CD14-positive monocyte (primary cell): ENCODE measurements around the gene CEP128. TPM values are rescaled to one million over a fixed set of nuclear protein-coding genes. Genes with fewer than 3 reads are reported as not detected.

ENCODE experiments used
- DNase-seq, 3 donors: peaks; one replicate each; pipeline ENCODE4 v3.0.0-alpha.2; 2011 to 2022
- H2AFZ ChIP-seq: 2 replicates; pipeline ENCODE4 v1.6.0; 2012; ENCODE audit warnings: mild to moderate bottlenecking, low read depth, low read length, inconsistent platforms; ENCODE audit not compliant: insufficient read depth, poor library complexity, severe bottlenecking
- H3K27ac ChIP-seq, 2 donors: 1 replicate in 1 of 2; 2 replicates in 1 of 2; pipeline ENCODE4 v1.5.1; 2012 to 2013; ENCODE audit warnings: low read length in 2 of 2, control low read depth in 1 of 2, inconsistent platforms in 1 of 2, low read depth in 1 of 2, mild to moderate bottlenecking in 1 of 2
- H3K27me3 ChIP-seq, 2 donors: one replicate each; pipeline versions ENCODE4 v1.6.0 to v1.6.1; 2011 to 2013; ENCODE audit warnings: low read length in 2 of 2; ENCODE audit not compliant: control insufficient read depth in 2 of 2, insufficient read depth in 2 of 2
- H3K36me3 ChIP-seq, 2 donors: replicated peaks in 1 of 2; 1 replicate in 1 of 2; 2 replicates in 1 of 2; pipeline versions ENCODE4 v1.5.1 to v1.6.1; 2012 to 2013; ENCODE audit warnings: low read length in 2 of 2, control low read depth in 1 of 2, inconsistent platforms in 1 of 2, mild to moderate bottlenecking in 1 of 2; ENCODE audit not compliant: insufficient read depth in 2 of 2, control insufficient read depth in 1 of 2
- H3K4me1 ChIP-seq, 2 donors: 1 replicate in 1 of 2; 2 replicates in 1 of 2; pipeline versions ENCODE4 v1.5.1 to v1.6.1; 2012 to 2013; ENCODE audit warnings: low read length in 2 of 2, control low read depth in 1 of 2, inconsistent platforms in 1 of 2, mild to moderate bottlenecking in 1 of 2, moderate library complexity in 1 of 2; ENCODE audit not compliant: insufficient read depth in 2 of 2, control insufficient read depth in 1 of 2
- H3K4me2 ChIP-seq: replicated peaks from 2 replicates; pipeline ENCODE3; 2012; ENCODE audit warnings: low read length, moderate library complexity, mild to moderate bottlenecking; ENCODE audit not compliant: poor library complexity, severe bottlenecking; ENCODE audit errors: extremely low read depth
- H3K4me3 ChIP-seq, 3 experiments: fragments of 200-600 bp in 1 of 3; sonication (generic) in 1 of 3; replicated peaks in 1 of 3; 1 replicate in 2 of 3; 2 replicates in 1 of 3; pipeline ENCODE4 v1.5.1; 2011 to 2013; ENCODE audit warnings: low read length in 3 of 3, mild to moderate bottlenecking in 3 of 3, control low read depth in 2 of 3, low read depth in 2 of 3, inconsistent platforms in 1 of 3, moderate library complexity in 1 of 3
- H3K79me2 ChIP-seq: 2 replicates; pipeline ENCODE4 v1.6.0; 2012; ENCODE audit warnings: mild to moderate bottlenecking, control low read depth, inconsistent platforms, low read length, moderate library complexity; ENCODE audit not compliant: insufficient read depth
- H3K9ac ChIP-seq: 2 replicates; pipeline ENCODE4 v1.6.0; 2017; ENCODE audit warnings: low read length, mild to moderate bottlenecking; ENCODE audit not compliant: insufficient read depth, poor library complexity, severe bottlenecking
- H3K9me3 ChIP-seq, 2 donors: replicated peaks in 1 of 2; 1 replicate in 1 of 2; 2 replicates in 1 of 2; pipeline versions ENCODE4 v1.5.1 to v1.6.1; 2012 to 2013; ENCODE audit warnings: low read length in 2 of 2, control low read depth in 1 of 2; ENCODE audit not compliant: control insufficient read depth in 1 of 2, insufficient read depth in 1 of 2
- H4K20me1 ChIP-seq: 2 replicates; pipeline ENCODE4 v1.6.0; 2012; ENCODE audit warnings: mild to moderate bottlenecking, low read length, control low read depth, moderate library complexity; ENCODE audit not compliant: insufficient read depth
- H3K27ac Mint-ChIP-seq, 7 donors: one replicate each; pipeline ENCODE4 v1.8.0; 2020; ENCODE audit warnings: mild to moderate bottlenecking in 7 of 7, mixed read lengths in 7 of 7, moderate library complexity in 6 of 7, inconsistent platforms in 2 of 7
- H3K27me3 Mint-ChIP-seq, 3 donors: one replicate each; pipeline ENCODE4 v1.8.0; 2021 to 2022; ENCODE audit warnings: low read depth in 3 of 3, mild to moderate bottlenecking in 3 of 3, mixed read lengths in 3 of 3, moderate library complexity in 3 of 3, inconsistent platforms in 1 of 3
- H3K36me3 Mint-ChIP-seq, 2 donors: one replicate each; pipeline ENCODE4 v1.8.0; 2020; ENCODE audit warnings: mixed read lengths in 2 of 2, inconsistent platforms in 1 of 2, mild to moderate bottlenecking in 1 of 2
- H3K4me1 Mint-ChIP-seq: one replicate; pipeline ENCODE4 v1.8.0; 2020; ENCODE audit warnings: mild to moderate bottlenecking, mixed read lengths
- H3K4me3 Mint-ChIP-seq, 2 donors: one replicate each; pipeline ENCODE4 v1.8.0; 2020; ENCODE audit warnings: mild to moderate bottlenecking in 2 of 2, mixed read lengths in 2 of 2, moderate library complexity in 1 of 2
- H3K9me3 Mint-ChIP-seq, 7 donors: one replicate each; pipeline ENCODE4 v1.8.0; 2020 to 2022; ENCODE audit warnings: mixed read lengths in 7 of 7, mild to moderate bottlenecking in 6 of 7, moderate library complexity in 6 of 7, inconsistent platforms in 2 of 7
- CTCF ChIP-seq: fragments of 200-600 bp; IDR thresholded peaks from one replicate; pipeline ENCODE4 v1.8.0; 2022; ENCODE audit warnings: antibody characterized with exemption, mild to moderate bottlenecking
- WGBS: methylation state at CpG from one replicate; pipeline ENCODE4 v1.1.5; 2013; ENCODE audit warnings: missing lambda C conversion rate; ENCODE audit not compliant: insufficient coverage; 5-methylcytosine and 5-hydroxymethylcytosine counted together
- intact Hi-C, 2 donors: fragments of 100-400 bp; cut with micrococcal nuclease; formaldehyde crosslinking; loops; one replicate each; pipeline versions ENCODE4 v1.15.0 to v1.15.1; 2023
- polyA plus RNA-seq, 3 donors: library from polyadenylated mRNA; depleted of rRNA in 1 of 3; unstranded in 2 of 3; stranded (reverse) in 1 of 3; fragments of 300-500 nt in 2 of 3; fragments of >200 nt in 1 of 3; fragmentation: Illumina TruSeq in 2 of 3; gene quantifications; 1 replicate in 2 of 3; 2 replicates in 1 of 3; pipeline ENCODE4 v1.2.3, GENCODE V29; 2012 to 2021

The CEP128 gene
- polyA plus RNA-seq, 3 donors = 0.41 to 0.88 (median 0.62) TPM

- no peak overlapping the region for H2AFZ ChIP-seq
- intact Hi-C loops = no loop called here
- Mint-ChIP-seq H3K27me3 (no peaks in the 10 kb centered on the region), H3K27ac (no peak overlapping the region), H3K4me1 (no peaks in the 10 kb centered on the region), H3K4me3 (no peak overlapping the region), H3K36me3 (peaks cover 0 to 6% of the 10 kb centered on the region in 2 donors), H3K9me3 (peaks cover 6 to 14% (median 9%) of the 10 kb centered on the region in 7 donors)
- H3K27ac ChIP-seq = no peak overlapping the region
- DNase-seq = no peak
- H3K4me1 ChIP-seq = no peaks in the 10 kb centered on the region
- H4K20me1 ChIP-seq = no peaks in the 10 kb centered on the region
- H3K9me3 ChIP-seq = peaks cover 0 to 8% of the 10 kb centered on the region in 2 donors
- no peaks in the 10 kb centered on the region for H3K36me3 ChIP-seq
- H3K79me2 ChIP-seq = no peaks in the 10 kb centered on the region
- no peak overlapping the region for H3K4me3 ChIP-seq
- WGBS = no CpG with 5 or more reads among the region's 2 CpGs
- no peak for TF ChIP-seq CTCF
- H3K27me3 ChIP-seq = no peaks in the 10 kb centered on the region
- H3K4me2 ChIP-seq = no peak overlapping the region
- H3K9ac ChIP-seq = no peak overlapping the region
Observed at GRCh38 chr14:80627745-80628144, 313.8 kb downstream of the CEP128 start.

GRCh38 chr14:80624581-80624980, 317.0 kb downstream of the CEP128 start:
- Histone ChIP-seq H3K4me3 (no peak overlapping the region), H2AFZ (no peak overlapping the region), H4K20me1 (no peaks in the 10 kb centered on the region), H3K27me3 (no peaks in the 10 kb centered on the region), H3K4me2 (no peak overlapping the region), H3K9ac (no peak overlapping the region), H3K4me1 (no peaks in the 10 kb centered on the region), H3K27ac (no peak overlapping the region), H3K79me2 (no peaks in the 10 kb centered on the region), H3K9me3 (peaks cover 0 to 11% of the 10 kb centered on the region in 2 donors), H3K36me3 (no peaks in the 10 kb centered on the region)
- Mint-ChIP-seq H3K27me3 (no peaks in the 10 kb centered on the region), H3K9me3 (peaks cover 8 to 18% (median 11%) of the 10 kb centered on the region in 7 donors), H3K36me3 (peaks cover 0 to 6% of the 10 kb centered on the region in 2 donors), H3K4me3 (no peak overlapping the region), H3K27ac (no peak overlapping the region), H3K4me1 (no peaks in the 10 kb centered on the region)
- WGBS = no CpG with 5 or more reads among the region's 1 CpG
- intact Hi-C loops = no loop called here
- DNase-seq = no peak
- no peak for TF ChIP-seq CTCF
